ENCODE measurements around the gene TBC1D4.

DNA sequence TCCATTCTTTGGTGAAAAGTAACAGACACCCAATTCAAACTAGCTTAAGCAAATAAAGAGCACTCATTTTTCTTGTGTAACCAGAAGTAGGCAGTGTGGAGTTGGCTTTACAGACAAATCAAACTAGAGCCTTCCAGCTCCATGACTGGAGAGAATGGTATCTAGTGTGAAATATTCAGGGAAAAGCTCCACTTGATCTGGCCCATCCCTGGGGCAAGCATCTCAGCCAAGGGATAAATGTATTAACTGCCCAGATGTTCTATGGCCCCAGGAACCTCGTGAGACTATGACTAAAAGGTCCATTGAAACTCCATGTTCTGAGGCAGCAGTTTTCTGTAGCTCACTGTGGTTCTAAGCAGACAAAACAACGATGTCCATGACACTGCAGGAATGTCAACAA, 49.9 kb downstream of the TBC1D4 start:
- TF ChIP-seq EZH2phosphoT487 (IDR thresholded peaks at IDR 0.05; ENCODE audit: insufficient read depth, low read depth), result no peak
- no peak for TF ChIP-seq EZH2 (IDR thresholded peaks at IDR 0.05; ENCODE audit: insufficient read depth, poor library complexity, severe bottlenecking)

All from GM23248 (cell line).